Activated naive CD8-positive, alpha-beta T cell treated with anti-CD3 and anti-CD28 coated beads, Interleukin-2, amount 50 U/mL, for 16 hours (primary cell): ENCODE results near the gene SLC16A10.
A peak's percentile ranks its signal among the peaks of the same experiment; 100 is the strongest.
"Not testable (repeated sequence)": the region's sequence is repeated elsewhere in the genome, so short reads cannot be mapped to it uniquely, and the experiment has no call there.

Experiments
- DNase-seq: peaks from one replicate; pipeline ENCODE4 v3.0.0-alpha.2; 2020; ENCODE audit warnings: low read depth, low spot score

SLC16A10 gene, protein sequence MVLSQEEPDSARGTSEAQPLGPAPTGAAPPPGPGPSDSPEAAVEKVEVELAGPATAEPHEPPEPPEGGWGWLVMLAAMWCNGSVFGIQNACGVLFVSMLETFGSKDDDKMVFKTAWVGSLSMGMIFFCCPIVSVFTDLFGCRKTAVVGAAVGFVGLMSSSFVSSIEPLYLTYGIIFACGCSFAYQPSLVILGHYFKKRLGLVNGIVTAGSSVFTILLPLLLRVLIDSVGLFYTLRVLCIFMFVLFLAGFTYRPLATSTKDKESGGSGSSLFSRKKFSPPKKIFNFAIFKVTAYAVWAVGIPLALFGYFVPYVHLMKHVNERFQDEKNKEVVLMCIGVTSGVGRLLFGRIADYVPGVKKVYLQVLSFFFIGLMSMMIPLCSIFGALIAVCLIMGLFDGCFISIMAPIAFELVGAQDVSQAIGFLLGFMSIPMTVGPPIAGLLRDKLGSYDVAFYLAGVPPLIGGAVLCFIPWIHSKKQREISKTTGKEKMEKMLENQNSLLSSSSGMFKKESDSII

DNA sequence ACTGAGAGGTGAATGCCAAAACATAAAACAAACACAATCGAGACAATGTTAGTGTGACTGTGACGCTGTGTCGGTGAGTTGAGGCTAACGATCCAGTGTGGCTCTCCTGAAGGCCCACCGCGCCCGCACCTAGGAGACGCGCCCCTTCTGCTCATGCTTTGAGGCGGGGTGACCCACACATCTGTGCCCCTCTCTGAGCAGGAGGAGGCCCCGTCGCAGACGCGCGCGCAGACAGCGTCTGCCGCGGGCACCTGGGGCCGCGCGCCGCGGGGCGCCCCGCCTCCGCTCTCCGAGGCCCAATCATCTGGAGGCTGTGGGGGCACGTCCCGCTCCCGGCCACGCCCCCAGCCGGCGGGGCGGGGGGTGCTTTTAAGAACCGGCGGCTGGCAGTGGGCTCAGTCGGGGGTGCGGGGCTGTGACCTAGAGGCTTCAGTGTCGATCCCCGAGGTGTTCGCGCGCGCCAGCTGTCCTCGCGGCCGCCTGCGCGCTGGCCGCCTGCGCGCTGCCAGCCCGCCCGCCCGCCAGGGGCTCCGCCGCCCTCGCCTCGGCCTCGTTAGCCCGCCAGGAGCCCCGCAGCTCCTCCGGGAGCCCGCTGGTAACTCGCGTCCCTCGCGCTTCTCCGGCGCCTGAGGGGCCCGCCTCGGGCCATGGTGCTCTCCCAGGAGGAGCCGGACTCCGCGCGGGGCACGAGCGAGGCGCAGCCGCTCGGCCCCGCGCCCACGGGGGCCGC is at the start of gene SLC16A10:
Gene SLC16A10, plus strand, starts transcription at position 398 of the 730 bp plus-strand sequence. Its CDS starts 250 bp downstream, at position 648.
- peak; percentile 75 for DNase-seq

DNA sequence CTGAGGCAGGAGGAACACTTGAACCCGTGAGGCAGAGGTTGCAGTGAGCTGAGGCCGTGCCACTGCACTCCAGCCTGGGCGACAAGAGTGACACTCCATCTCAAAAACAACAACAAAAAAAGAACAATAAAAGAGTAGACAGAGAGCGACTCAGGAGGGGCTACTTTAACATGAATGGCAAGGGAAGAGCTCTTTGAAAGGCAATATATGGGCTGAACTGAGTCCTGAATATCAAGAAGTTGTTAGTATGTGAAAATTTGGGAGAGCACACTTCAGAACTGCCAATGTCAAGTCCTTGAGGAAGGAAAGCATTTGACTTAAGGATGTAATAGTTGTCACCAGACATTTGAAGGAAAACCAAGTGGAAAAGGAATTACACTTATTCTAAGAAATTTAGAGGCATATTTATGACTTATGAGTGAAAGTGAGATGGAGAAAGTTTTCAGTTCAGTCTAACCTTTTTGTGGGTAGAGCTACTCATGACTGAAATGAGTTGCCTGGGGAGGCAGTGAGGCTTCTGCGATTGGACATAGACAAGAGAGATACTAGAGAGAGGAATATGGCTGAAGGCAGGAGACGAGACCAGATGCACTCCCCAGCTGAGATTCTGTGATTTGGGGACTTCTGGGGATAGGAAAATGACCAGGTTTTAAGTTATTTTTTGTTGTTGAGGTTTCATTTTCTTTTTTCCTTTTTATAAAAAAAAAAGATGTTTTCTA is 48.6 kb upstream of the SLC16A10 start:
- DNase-seq, result no peak

DNA sequence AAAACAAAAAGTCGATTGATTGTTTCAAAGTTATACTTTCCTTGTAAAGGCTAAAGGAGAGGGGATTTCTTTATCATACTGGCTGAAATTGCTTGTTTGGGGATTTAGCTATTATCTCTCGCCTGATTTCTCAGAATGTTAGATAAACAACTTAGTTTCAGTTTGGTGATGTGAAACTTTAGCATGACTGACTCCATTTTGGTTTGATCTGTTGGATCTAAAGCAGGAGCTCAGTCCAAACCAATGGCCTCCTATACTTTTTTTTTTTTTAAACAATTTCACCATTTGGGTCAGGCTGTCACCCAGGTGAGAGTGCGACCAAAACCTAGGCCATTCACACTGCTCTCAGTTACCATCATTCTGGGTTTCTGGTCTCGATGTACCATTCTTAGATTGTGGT is 45.4 kb upstream of the SLC16A10 start:
- no peak for DNase-seq

DNA sequence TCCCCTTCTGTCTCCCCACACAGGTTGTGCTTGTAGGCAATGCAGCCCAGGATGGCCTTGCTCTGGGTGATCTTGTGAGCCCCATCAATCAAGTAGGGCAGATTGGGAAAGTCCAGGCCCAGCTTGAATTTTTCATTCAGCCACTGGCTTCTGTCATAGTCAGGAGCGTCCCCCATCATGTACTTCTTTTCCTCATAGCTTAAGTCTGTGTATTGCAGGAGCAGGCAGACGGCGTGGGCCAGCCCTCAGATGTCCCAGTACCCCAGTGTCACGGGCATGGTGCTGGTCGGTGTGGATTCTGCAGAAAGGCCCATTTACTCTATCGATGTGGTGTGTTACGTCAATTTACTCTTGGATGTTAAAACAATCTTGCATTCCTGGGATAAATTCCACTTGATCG is 40.1 kb upstream of the SLC16A10 start:
- no peak for DNase-seq

DNA sequence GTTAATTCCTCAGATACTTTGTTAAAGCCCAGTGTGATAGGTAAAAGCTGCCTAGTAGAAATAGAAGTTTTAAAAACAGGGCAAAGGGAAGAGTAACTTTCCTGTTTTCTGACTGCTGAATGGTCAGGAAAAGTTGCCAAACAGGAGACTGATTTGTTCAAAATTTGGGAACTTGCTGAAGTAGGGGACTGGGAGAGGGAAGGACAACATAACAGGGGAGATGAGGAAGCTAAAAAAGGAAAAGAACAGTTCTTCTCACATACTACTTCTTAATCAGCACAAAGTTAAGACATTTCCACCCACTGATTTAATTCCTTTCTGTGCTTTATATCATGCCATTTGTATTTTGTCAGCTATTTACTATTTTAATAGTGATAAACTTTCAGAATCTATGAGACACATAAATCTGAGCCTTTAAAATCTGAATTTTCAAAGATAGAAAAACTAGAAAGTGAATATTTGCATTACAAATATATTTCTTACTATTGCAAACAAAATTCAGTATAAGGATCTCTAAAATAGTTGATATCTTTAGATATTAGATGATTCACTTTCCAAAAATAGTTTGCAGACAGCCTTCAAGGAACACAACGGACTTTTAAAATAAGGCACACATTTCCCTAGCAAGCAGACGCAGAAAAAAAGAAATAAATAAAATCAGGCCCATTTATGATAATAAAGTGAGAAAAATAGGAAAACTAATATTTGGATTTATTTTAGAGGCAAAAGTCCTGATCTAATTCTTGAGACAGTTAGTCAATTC is 36.9 kb upstream of the SLC16A10 start:
- DNase-seq, result no peak

DNA sequence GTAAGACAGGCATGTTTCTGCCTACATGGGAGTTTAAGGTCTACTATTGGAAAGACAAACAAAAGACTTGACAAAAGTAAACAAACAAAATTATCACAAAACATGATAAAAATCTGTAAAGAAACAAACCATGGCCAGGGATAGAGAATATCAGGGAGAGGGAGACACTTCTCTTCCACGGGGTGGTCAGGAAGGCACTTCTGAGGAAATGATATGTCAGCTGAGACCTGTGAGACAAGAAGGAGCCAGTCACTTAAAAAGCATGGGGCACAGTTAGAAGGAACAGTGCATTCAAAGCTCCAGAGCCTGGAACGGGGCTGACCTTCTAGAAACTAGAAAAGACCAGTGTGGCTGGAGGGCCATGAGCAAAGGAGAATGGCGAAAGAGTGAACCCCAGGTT is 35.1 kb upstream of the SLC16A10 start:
- DNase-seq, result no peak

DNA sequence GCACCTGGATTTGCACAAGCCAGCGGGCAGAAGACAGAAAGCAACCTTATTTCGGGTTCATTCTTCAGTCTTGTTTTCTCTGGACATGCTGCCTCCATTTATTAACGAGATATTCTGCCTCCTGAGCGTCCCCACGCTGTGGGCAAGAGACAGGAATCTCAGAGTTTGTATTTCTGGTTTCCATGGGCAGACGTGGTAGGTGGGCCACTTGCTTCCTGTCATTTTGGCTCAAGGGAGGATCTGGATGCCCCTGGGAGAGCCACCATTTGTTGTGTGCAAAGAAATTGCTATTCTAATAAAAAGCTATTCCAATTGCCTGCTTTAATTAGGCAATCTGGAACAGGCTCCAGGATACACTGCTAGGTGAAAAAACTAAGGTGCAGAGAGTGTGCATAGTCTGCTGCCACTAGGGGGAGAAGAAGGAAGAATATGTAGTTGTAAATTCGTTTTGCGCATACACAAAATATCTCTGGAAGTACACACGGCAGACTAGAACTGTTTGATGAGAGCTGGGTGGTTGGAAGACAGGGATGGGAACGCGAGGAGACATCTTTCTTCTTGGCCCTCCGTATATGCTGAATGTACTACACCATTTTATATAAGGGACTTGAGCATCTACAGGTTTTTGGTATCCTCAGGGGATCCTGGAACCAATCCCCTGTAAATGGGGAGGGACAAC is 30.1 kb upstream of the SLC16A10 start:
- no peak for DNase-seq

DNA sequence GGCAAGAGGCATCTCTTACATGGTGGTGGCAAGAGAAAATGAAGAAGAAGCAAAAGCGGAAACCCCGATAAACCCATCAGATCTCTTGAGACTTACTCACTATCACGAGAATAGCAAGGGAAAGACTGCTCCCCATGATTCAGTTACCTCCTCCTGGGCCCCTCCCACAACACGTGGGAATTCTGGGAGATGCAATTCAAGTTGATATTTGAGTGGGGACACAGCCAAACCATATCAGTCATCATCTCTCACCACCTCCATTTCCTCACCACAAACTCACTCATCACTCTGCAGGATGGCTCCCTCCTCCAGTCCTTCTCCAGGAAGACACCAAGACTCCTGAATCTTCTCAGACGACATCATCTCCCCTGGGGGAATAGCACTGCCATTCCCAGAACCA is 25.8 kb upstream of the SLC16A10 start:
- DNase-seq, result no peak

DNA sequence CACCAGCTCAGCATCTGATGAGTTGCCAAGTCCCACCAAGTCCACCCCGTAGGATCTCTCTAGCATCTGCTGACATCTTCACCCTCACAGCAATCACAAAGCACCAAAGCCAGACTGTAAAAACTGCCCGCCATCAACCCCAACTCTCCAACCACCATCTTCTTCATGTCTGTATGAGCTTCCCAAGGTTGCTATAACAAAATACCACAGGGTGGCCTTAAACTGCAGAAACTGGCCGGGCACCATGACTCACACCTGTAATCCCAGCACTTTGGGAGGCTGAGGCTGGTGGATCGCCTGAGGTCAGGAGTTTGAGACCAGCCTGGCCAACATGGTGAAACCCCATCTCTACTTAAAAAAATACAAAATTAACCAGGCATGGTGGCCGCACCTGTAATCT is 25.3 kb upstream of the SLC16A10 start:
- DNase-seq, result not testable (repeated sequence)

DNA sequence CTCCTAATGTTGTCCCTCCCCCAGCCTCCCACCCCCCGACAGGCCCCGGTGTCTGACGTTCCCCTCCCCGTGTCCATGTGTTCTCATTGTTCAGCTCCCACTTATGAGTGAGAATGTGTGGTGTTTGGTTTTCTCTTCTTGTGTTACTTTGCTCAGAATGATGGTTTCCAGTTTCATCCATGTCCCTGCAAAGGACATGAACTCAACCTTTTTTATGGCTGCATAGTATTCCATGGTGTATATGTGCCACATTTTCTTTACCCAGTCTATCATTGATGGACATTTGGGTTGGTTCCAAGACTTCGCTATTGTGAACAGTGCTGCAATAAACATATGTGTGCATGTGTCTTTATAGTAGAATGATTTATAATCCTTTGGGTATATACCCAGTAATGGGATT is 24.4 kb upstream of the SLC16A10 start:
- not testable (repeated sequence) for DNase-seq

DNA sequence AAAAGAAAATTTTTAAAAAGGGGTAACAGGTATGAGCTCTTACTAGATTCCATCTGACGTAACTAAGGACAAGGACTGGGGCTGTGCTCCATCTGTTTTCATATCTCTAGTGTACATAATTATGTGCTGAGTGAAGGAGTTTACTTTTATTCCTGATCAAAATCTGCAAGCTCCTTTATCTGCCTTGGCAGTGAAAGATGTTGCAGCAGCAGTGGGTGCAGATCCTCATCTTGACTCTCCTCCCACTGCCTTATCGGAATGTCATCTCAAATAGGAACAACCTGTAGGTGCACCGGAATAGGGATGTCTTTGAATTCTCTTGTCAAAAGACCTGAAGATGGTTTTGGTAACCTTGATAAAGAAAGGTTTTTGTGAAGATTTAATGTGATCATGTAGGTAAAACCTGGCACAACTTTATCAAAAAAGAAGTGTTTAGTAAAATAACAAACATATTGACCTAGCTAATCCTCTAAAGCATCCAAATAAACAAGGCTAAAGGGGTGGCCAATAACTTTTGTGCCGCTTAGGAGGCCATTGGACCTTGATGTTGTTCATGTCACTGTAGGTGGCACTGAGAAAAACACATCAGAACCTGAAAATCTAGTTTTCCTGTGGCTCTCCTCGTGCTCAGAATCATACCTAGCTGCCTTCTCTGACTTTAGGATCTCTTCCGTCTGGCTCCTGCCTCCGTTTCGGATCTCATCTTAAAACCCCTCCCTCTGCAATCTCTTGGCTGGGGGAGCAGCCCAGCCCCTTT is 19.0 kb upstream of the SLC16A10 start:
- DNase-seq, result no peak

DNA sequence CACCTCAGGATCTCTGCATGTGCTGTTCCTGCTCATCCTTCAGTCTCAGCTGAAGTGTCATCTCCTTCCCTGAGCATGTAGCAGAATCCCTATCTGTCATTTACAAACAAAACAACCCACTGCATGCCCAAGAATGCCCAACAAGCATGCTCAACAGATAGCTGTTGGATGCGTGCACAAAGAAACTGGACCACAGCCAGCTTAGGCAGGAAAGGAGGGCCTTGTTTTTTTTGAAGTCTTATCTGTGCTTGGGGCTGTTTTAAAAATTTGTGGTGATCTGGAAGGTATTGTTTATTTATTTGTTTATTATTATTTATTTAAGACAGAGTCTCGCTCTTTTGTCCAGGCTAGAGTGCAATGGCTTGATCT is 18.5 kb upstream of the SLC16A10 start:
- no peak for DNase-seq

DNA sequence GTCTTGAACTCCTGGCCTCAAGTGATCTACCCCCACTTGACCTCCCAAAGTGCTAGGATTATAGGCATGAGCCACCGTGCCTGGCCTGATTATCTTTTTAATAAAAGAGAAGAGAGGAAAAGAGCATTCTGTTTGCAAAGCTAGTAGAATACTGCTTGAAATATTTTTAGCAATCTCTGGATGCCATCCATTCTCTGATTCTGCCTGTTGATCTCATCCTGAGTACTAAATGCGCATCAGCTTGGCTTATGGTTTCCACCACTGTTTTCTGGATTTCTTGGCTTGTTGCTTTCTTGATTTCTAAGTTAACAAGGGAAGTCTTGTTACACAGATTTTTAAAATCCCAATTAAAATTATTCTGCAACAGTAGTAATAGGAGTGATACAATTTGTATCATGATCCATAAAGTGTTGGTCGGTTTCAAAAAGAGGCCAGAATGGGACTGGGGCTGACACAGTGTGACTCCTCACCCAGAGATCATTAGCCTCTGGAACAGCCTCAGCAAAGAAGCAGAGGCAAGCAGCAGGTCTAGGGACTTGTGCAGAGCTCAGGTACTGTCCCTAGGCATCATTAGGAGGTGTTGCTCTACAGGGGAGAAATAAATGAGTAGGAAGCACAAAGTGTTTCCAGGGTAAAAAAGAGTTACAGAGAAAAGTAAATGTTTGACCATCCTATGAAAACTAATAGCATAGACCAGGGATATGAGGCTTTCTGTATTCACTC is 17.8 kb upstream of the SLC16A10 start:
- DNase-seq, result no peak

DNA sequence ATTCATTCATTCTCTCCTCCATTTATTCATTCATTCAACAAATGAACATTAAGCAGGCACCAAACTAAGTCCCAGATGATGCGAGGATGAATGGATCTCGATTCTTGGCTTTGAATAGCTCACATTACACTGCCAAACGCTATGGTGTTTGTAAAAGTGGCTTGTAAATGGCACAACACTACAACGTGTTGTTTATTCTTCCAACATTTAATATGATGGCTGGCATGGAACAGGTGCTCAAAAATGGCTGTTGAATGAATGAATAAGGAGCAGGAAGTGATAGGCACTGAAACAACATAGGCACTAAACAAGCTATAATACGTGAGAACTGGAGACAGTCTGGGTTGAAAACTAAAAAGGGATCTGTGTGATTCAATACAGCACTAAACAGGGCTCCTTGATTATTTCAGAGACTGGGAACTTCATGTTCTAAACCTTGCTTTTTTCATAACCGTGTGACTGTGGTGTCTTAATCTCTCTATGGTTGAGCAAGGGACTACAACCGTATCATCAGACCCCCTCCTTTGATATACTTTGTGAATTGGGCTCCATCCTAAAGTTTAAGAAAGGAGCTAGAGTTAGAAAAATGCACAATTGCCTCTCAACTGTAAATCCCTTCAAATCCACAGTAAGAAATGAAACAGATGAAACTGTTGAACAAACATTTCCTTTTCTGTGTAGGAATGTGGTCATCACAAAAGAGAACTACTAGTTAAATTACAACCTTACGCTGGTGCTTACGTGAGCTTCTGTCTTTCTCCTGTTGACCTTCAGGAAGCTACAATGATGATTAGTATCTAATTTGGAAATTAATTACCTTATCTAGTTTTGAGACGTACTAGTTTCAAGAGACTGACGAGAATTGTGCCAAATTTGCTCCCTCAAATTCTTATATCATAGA is 16.9 kb upstream of the SLC16A10 start:
- no peak for DNase-seq

DNA sequence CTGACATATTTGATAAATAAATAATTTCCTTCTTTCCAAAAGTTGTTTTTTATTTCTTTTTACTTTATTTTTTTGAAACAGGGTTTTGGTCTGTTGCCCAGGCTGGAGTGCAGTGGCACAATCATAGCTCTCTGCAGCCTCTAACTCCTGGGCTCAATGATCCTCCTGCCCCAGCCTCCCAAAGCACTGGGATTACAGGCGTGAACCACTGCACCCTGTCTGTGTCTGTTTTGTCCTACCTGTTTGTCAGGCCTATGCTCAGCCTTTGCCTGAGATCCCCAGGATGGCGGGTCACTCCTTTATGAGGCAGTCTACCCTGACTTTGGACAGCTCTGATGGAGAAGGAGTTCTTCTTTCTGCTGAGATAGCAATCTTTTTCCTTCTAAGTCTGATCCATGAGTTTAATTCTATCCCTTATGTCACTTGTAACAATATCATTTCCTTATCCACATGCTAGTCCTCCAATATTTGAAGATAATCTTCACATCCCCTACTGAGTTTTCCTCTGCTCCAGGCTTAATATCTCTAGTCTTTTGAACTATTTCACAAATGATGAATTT is 14.4 kb upstream of the SLC16A10 start:
- no peak for DNase-seq

DNA sequence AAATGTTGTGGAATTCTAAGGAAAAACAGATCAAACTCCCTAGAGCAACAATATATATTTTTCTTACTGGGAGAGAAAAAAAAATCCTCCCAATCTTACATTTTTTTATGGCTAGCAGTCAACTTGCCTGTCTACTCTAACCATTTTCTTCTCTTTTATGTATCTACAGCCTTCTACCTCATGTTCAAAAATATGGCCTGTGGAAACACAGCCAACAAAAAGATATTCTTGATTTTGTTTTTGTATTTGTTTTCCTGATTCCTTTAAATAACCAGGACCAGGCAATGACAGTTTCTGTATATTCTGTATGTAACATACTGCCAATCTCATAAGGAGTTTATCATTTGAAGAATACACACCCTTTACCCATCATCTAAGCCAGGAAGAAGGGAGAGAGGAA is 13.0 kb upstream of the SLC16A10 start:
- DNase-seq, result no peak

DNA sequence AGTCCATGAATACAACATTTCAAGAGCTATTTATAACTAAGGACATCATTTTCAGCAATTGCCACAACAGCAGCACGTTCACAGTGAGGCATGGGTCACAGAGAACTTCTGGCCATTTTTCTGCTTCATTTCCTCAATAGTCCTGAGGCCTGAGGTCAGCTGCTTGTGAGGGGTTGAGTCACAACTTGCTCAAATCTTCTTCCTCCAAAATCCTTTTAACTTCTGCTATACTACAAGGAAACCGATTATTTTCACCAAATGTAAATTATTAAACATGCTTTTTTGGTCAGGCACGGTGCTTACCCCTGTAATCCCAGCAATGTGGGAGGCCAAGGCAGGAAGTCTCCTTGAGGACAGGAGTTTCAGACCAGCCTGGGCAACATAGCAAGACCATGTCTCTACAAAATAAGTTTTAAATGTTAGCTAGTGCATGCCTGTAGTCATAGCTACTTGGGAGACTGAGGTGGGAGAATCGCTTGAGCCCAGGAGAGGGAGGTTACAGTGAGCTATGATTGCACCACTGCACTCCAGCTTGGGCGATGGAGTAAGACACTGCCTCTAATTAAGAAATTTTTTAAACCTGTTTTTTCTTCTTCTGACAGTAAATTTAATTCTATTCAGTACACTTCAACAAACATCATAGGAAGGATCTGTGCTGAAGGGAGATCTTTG is 11.1 kb upstream of the SLC16A10 start:
- no peak for DNase-seq

DNA sequence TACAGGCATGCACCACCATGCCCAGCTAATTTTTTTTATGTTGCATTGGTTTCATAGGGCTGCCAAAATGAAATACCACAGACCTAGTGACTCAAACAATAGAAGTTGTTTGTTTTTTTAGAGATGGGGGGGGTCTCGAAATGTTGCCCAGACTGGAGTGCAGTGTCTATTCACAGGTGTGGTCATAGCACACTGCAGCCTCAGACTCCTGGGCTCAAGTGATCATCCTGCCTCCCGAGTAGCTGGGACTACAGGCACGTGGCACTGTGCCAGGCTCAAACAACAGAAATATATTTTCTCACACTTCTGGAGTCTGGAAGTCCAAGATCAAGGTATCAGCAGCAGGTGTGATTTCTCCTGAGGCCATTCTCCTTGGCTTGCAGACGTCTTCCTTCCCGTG is 6.6 kb upstream of the SLC16A10 start:
- no peak for DNase-seq
